Panc1 (cell line): ENCODE results near the gene TMEM201.

Experiments used
- TF ChIP-seq, protein P1 (sequence below): fragments of 450-650 bp; IDR thresholded peaks from 2 replicates; pipeline ENCODE4 v1.5.1; 2017; ENCODE audit warnings: mild to moderate bottlenecking
- TF ChIP-seq, protein P2 (sequence below), 2 experiments: IDR thresholded peaks; 2 replicates each; pipeline ENCODE4 v1.6.1; 2011 to 2012; ENCODE audit warnings: low read depth in 2 of 2, control low read depth in 1 of 2, low read length in 1 of 2, mild to moderate bottlenecking in 1 of 2, moderate library complexity in 1 of 2; ENCODE audit not compliant: insufficient read depth in 1 of 2

DNA sequence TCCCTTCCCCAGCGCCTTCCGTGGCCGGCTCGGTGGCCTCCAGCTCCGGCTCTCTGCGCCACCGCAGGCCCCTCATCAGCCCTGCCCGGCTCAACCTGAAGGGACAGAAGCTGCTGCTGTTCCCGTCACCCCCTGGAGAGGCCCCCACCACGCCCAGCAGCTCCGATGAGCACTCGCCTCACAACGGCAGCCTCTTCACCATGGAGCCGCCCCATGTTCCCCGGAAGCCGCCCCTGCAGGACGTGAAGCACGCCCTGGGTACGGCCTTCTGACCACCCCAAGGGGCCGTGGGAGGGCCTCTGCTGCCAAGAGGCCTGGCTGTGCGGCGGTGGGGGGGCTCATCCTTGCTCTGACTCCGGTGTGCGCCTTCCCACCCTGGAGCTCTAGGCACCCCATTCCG, 21.8 kb downstream of the TMEM201 start:
- TF ChIP-seq, protein P1, sequence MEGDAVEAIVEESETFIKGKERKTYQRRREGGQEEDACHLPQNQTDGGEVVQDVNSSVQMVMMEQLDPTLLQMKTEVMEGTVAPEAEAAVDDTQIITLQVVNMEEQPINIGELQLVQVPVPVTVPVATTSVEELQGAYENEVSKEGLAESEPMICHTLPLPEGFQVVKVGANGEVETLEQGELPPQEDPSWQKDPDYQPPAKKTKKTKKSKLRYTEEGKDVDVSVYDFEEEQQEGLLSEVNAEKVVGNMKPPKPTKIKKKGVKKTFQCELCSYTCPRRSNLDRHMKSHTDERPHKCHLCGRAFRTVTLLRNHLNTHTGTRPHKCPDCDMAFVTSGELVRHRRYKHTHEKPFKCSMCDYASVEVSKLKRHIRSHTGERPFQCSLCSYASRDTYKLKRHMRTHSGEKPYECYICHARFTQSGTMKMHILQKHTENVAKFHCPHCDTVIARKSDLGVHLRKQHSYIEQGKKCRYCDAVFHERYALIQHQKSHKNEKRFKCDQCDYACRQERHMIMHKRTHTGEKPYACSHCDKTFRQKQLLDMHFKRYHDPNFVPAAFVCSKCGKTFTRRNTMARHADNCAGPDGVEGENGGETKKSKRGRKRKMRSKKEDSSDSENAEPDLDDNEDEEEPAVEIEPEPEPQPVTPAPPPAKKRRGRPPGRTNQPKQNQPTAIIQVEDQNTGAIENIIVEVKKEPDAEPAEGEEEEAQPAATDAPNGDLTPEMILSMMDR: no peak
- TF ChIP-seq, protein P2, sequence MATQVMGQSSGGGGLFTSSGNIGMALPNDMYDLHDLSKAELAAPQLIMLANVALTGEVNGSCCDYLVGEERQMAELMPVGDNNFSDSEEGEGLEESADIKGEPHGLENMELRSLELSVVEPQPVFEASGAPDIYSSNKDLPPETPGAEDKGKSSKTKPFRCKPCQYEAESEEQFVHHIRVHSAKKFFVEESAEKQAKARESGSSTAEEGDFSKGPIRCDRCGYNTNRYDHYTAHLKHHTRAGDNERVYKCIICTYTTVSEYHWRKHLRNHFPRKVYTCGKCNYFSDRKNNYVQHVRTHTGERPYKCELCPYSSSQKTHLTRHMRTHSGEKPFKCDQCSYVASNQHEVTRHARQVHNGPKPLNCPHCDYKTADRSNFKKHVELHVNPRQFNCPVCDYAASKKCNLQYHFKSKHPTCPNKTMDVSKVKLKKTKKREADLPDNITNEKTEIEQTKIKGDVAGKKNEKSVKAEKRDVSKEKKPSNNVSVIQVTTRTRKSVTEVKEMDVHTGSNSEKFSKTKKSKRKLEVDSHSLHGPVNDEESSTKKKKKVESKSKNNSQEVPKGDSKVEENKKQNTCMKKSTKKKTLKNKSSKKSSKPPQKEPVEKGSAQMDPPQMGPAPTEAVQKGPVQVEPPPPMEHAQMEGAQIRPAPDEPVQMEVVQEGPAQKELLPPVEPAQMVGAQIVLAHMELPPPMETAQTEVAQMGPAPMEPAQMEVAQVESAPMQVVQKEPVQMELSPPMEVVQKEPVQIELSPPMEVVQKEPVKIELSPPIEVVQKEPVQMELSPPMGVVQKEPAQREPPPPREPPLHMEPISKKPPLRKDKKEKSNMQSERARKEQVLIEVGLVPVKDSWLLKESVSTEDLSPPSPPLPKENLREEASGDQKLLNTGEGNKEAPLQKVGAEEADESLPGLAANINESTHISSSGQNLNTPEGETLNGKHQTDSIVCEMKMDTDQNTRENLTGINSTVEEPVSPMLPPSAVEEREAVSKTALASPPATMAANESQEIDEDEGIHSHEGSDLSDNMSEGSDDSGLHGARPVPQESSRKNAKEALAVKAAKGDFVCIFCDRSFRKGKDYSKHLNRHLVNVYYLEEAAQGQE (IDR thresholded peaks at IDR 0.05; ENCODE audit: insufficient read depth in 1 of 2, low read depth in 2 of 2, low read length in 1 of 2): no peak
